ENCODE measurements around the gene BDKRB2. TPM values are rescaled to one million over a fixed set of nuclear protein-coding genes. Genes with fewer than 3 reads are reported as not detected.
A peak's percentile ranks its signal among the peaks of the same experiment; 100 is the strongest.

The BDKRB2 gene
- total and polyA plus RNA-seq, 2 donors (not counting 1 experiment from before 2014, with no cell fraction given): 24.0 to 91.5 TPM

GRCh38 chr14:96257900-96258299 is 53.3 kb downstream of the BDKRB2 start:
- Histone ChIP-seq H3K27me3 (ENCODE audit: control insufficient read depth, insufficient read depth, low read length) (no peaks in the 10 kb centered on the region), H4K20me1 (ENCODE audit: control insufficient read depth, extremely low read depth, insufficient read depth, low read length) (no peaks in the 10 kb centered on the region), H2AFZ (ENCODE audit: low read length) (no peak overlapping the region), H3K9ac (ENCODE audit: insufficient read depth, low read length) (no peak overlapping the region), H3K4me1 (ENCODE audit: control insufficient read depth, extremely low read depth, insufficient read depth, low read length) (peaks cover 28% of the 10 kb centered on the region), H3K79me2 (ENCODE audit: control insufficient read depth, insufficient read depth, low read length) (peaks cover 7% of the 10 kb centered on the region), H3K36me3 (ENCODE audit: control insufficient read depth, insufficient read depth, low read length) (no peaks in the 10 kb centered on the region), H3K9me3 (ENCODE audit: control insufficient read depth, insufficient read depth, low read depth, low read length) (no peaks in the 10 kb centered on the region), H3K4me2 (ENCODE audit: extremely low read depth, insufficient read depth, low read length) (peak overlapping the region; percentile 29), H3K4me3 (replicated peaks in 1 of 4; ENCODE audit: control extremely low read depth in 1 of 4, insufficient read depth in 1 of 4, low read depth in 3 of 4, low read length in 4 of 4) (peak overlapping the region in 3 of 4 experiments; percentile 14 to 52 (median 20)), H3K27ac (ENCODE audit: insufficient read depth, low read length) (no peak overlapping the region)
- TF ChIP-seq EZH2 (IDR thresholded peaks at IDR 0.05; ENCODE audit: low read length, missing control alignments) (no peak), CTCF (conservative IDR thresholded peaks at IDR 0.05 in 1 of 2, IDR thresholded peaks at IDR 0.05 in 1 of 2; ENCODE audit: low read depth in 1 of 2, low read length in 2 of 2) (no peak)
- no peak for DNase-seq (ENCODE audit: low read depth in 2 of 2)

- peak overlapping the region; percentile 0 for H3K27ac ChIP-seq (ENCODE audit: insufficient read depth, low read length)
- peaks cover 5% of the 10 kb centered on the region for H3K36me3 ChIP-seq (ENCODE audit: control insufficient read depth, insufficient read depth, low read length)
- no peak overlapping the region for H2AFZ ChIP-seq (ENCODE audit: low read length)
- H3K9ac ChIP-seq (ENCODE audit: insufficient read depth, low read length): no peak overlapping the region
- H3K4me2 ChIP-seq (ENCODE audit: extremely low read depth, insufficient read depth, low read length): no peak overlapping the region
- peaks cover 7% of the 10 kb centered on the region for H3K79me2 ChIP-seq (ENCODE audit: control insufficient read depth, insufficient read depth, low read length)
- H3K9me3 ChIP-seq (ENCODE audit: control insufficient read depth, insufficient read depth, low read depth, low read length): no peaks in the 10 kb centered on the region
- peak; percentile 57 to 98 for DNase-seq (ENCODE audit: low read depth in 2 of 2)
- H3K27me3 ChIP-seq (ENCODE audit: control insufficient read depth, insufficient read depth, low read length): no peaks in the 10 kb centered on the region
- H3K4me1 ChIP-seq (ENCODE audit: control insufficient read depth, extremely low read depth, insufficient read depth, low read length): peaks cover 19% of the 10 kb centered on the region
- TF ChIP-seq EZH2 (IDR thresholded peaks at IDR 0.05; ENCODE audit: low read length, missing control alignments) (no peak), CTCF (conservative IDR thresholded peaks at IDR 0.05 in 1 of 2, IDR thresholded peaks at IDR 0.05 in 1 of 2; ENCODE audit: low read depth in 1 of 2, low read length in 2 of 2) (no peak)
- no peak overlapping the region for H3K4me3 ChIP-seq (replicated peaks in 1 of 4; ENCODE audit: control extremely low read depth in 1 of 4, insufficient read depth in 1 of 4, low read depth in 3 of 4, low read length in 4 of 4)
- H4K20me1 ChIP-seq (ENCODE audit: control insufficient read depth, extremely low read depth, insufficient read depth, low read length): no peaks in the 10 kb centered on the region
Observed at GRCh38 chr14:96260341-96260821, 55.7 kb downstream of the BDKRB2 start.

- no peak for TF ChIP-seq EZH2 (IDR thresholded peaks at IDR 0.05; ENCODE audit: low read length, missing control alignments)
- Histone ChIP-seq H3K4me2 (ENCODE audit: extremely low read depth, insufficient read depth, low read length) (peak overlapping the region; percentile 25), H3K79me2 (ENCODE audit: control insufficient read depth, insufficient read depth, low read length) (peaks cover 7% of the 10 kb centered on the region), H3K4me1 (ENCODE audit: control insufficient read depth, extremely low read depth, insufficient read depth, low read length) (peaks cover 14% of the 10 kb centered on the region), H2AFZ (ENCODE audit: low read length) (no peak overlapping the region), H3K9ac (ENCODE audit: insufficient read depth, low read length) (no peak overlapping the region), H3K9me3 (ENCODE audit: control insufficient read depth, insufficient read depth, low read depth, low read length) (no peaks in the 10 kb centered on the region), H3K27ac (ENCODE audit: insufficient read depth, low read length) (peak overlapping the region; percentile 19), H3K4me3 (replicated peaks in 1 of 4; ENCODE audit: control extremely low read depth in 1 of 4, insufficient read depth in 1 of 4, low read depth in 3 of 4, low read length in 4 of 4) (no peak overlapping the region), H3K27me3 (ENCODE audit: control insufficient read depth, insufficient read depth, low read length) (no peaks in the 10 kb centered on the region), H4K20me1 (ENCODE audit: control insufficient read depth, extremely low read depth, insufficient read depth, low read length) (no peaks in the 10 kb centered on the region), H3K36me3 (ENCODE audit: control insufficient read depth, insufficient read depth, low read length) (peaks cover 8% of the 10 kb centered on the region)
- no peak for DNase-seq (ENCODE audit: low read depth in 2 of 2)
Observed at GRCh38 chr14:96261053-96261452, 56.4 kb downstream of the BDKRB2 start.
